Measurements from ENCODE around the gene DSP. TPM values are rescaled to one million over a fixed set of nuclear protein-coding genes. Genes with fewer than 3 reads are reported as not detected.

Gene DSP
- total RNA-seq, 1 experiment from 2014 or later, result 20.1 TPM

GRCh38 chr6:7630792-7631191 is 89.3 kb downstream of the DSP start:
- H3K27ac ChIP-seq (ENCODE audit: low read length), result no peak overlapping the region
- no TSS peak for BruUV-seq (replicated peaks)
- no peaks in the 10 kb centered on the region for H3K4me1 ChIP-seq (ENCODE audit: control insufficient read depth, insufficient read depth, low read length)
- no peaks in the 10 kb centered on the region for H3K36me3 ChIP-seq (ENCODE audit: control insufficient read depth, insufficient read depth, low read length)
- H3K27me3 ChIP-seq (ENCODE audit: control insufficient read depth, insufficient read depth, low read length), result no peaks in the 10 kb centered on the region
- ChIA-PET CTCF (no interaction called here), POLR2A (no interaction called here)
- no peaks in the 10 kb centered on the region for H3K9me3 ChIP-seq (ENCODE audit: control insufficient read depth, insufficient read depth, low read depth, low read length)
- no peak overlapping the region for H3K4me3 ChIP-seq (ENCODE audit: low read depth in 2 of 2, low read length in 2 of 2)
- TF ChIP-seq SIN3A (IDR thresholded peaks at IDR 0.05; ENCODE audit: borderline replicate concordance, insufficient read depth, low read depth, low read length) (no peak), TCF7L2 (IDR thresholded peaks at IDR 0.05; ENCODE audit: low read depth, low read length) (no peak), POLR2AphosphoS5 (IDR thresholded peaks at IDR 0.05; ENCODE audit: low read depth, low read length) (no peak), CTCF (IDR thresholded peaks at IDR 0.05) (no peak), REST (IDR thresholded peaks at IDR 0.05; ENCODE audit: insufficient read depth in 1 of 2, low read depth in 2 of 2, low read length in 1 of 2) (no peak)
- DNase-seq (ENCODE audit: low read depth, low spot score) (no peak), ATAC-seq (no peak)
- in situ Hi-C loops (cut with HindIII; ENCODE audit: low pct_unique_long_range_greater_than_20kb, low sequenced_read_pairs), result no loop called here
- intact Hi-C loops (cut with micrococcal nuclease; ENCODE audit: unreplicated experiment), result no loop called here

GRCh38 chr6:7631466-7631865 is 90.0 kb downstream of the DSP start:
- intact Hi-C loops (cut with micrococcal nuclease; ENCODE audit: unreplicated experiment), result no loop called here
- no peak overlapping the region for H3K4me3 ChIP-seq (ENCODE audit: low read depth in 2 of 2, low read length in 2 of 2)
- H3K27me3 ChIP-seq (ENCODE audit: control insufficient read depth, insufficient read depth, low read length), result no peaks in the 10 kb centered on the region
- DNase-seq (ENCODE audit: low read depth, low spot score), result no peak
- in situ Hi-C loops (cut with HindIII; ENCODE audit: low pct_unique_long_range_greater_than_20kb, low sequenced_read_pairs), result no loop called here
- no peaks in the 10 kb centered on the region for H3K4me1 ChIP-seq (ENCODE audit: control insufficient read depth, insufficient read depth, low read length)
- ATAC-seq, result no peak
- no peaks in the 10 kb centered on the region for H3K36me3 ChIP-seq (ENCODE audit: control insufficient read depth, insufficient read depth, low read length)
- POLR2A ChIA-PET, result no interaction called here
- CTCF ChIA-PET, result no interaction called here
- BruUV-seq (replicated peaks), result no TSS peak
- no peak for TF ChIP-seq SIN3A (IDR thresholded peaks at IDR 0.05; ENCODE audit: borderline replicate concordance, insufficient read depth, low read depth, low read length)
- no peak for TF ChIP-seq REST (IDR thresholded peaks at IDR 0.05; ENCODE audit: insufficient read depth in 1 of 2, low read depth in 2 of 2, low read length in 1 of 2)
- TF ChIP-seq CTCF (IDR thresholded peaks at IDR 0.05), result no peak
- no peak for TF ChIP-seq POLR2AphosphoS5 (IDR thresholded peaks at IDR 0.05; ENCODE audit: low read depth, low read length)
- TF ChIP-seq TCF7L2 (IDR thresholded peaks at IDR 0.05; ENCODE audit: low read depth, low read length), result no peak
- no peak overlapping the region for H3K27ac ChIP-seq (ENCODE audit: low read length)
- no peaks in the 10 kb centered on the region for H3K9me3 ChIP-seq (ENCODE audit: control insufficient read depth, insufficient read depth, low read depth, low read length)

Data from Panc1 (cell line).